ENCODE measurements around the gene REN. TPM values are rescaled to one million over a fixed set of nuclear protein-coding genes. Genes with fewer than 3 reads are reported as not detected.

Gene REN
- total RNA-seq, 2 donors from 2014 or later: not detected

Other genes starting within 250 kb of the REN start
- gene SOX13, start 93.2 kb downstream of the REN start, total RNA-seq: 1 to 10 TPM in 1 of 2 donors, under 1 TPM in 1; 0.35 to 4.1 TPM
- gene ETNK2, start 14.3 kb downstream of the REN start, total RNA-seq: under 1 TPM; 0.35 to 0.42 TPM
- not detected for gene KISS1, start 30.2 kb upstream of the REN start, total RNA-seq
- gene GOLT1A, start 47.7 kb upstream of the REN start, total RNA-seq: under 1 TPM in 1 of 2 donors, not detected in 1; 0.48 TPM
- 1 to 10 TPM in 1 of 2 donors, under 1 TPM in 1; 0.37 to 1.3 TPM for gene PLEKHA6, start 193.6 kb upstream of the REN start, total RNA-seq
- gene PPP1R15B, start 245.5 kb upstream of the REN start, total RNA-seq: 10 to 100 TPM; 63.9 to 71.6 TPM

Measured in activated T-helper 17 cell treated with anti-CD3 and anti-CD28 coated beads, Interleukin-2, amount 50 U/mL, for 72 hours (primary cell).